Activated CD8-positive, alpha-beta memory T cell treated with anti-CD3 and anti-CD28 coated beads for 4 hours (primary cell): ENCODE data around the gene PEX26.
"Not testable (repeated sequence)": the region's sequence is repeated elsewhere in the genome, so short reads cannot be mapped to it uniquely, and the experiment has no call there.

ENCODE experiments used
- DNase-seq, 2 donors: peaks; one replicate each; pipeline ENCODE4 v3.0.0-alpha.2; 2020; ENCODE audit warnings: low read depth in 2 of 2

PEX26 gene

GRCh38 chr22:18071307-18071967 lies 6.4 kb upstream of the PEX26 start:
- DNase-seq, result not testable (repeated sequence)

GRCh38 chr22:18071968-18072310 lies 5.9 kb upstream of the PEX26 start:
- no peak for DNase-seq

GRCh38 chr22:18073467-18073866 lies 4.3 kb upstream of the PEX26 start:
- DNase-seq, result no peak

GRCh38 chr22:18073927-18074326 lies 3.9 kb upstream of the PEX26 start:
- not testable (repeated sequence) for DNase-seq

- no peak for DNase-seq
Measured at GRCh38 chr22:18075101-18075719, 2.6 kb upstream of the PEX26 start.

GRCh38 chr22:18075720-18076497 lies 1.9 kb upstream of the PEX26 start:
- DNase-seq, result no peak

GRCh38 chr22:18077087-18077638 lies 627 bp upstream of the PEX26 start:
- no peak for DNase-seq

GRCh38 chr22:18078329-18079041 lies 695 bp downstream of the PEX26 start:
- no peak for DNase-seq

GRCh38 chr22:18079706-18080233 lies 2.0 kb downstream of the PEX26 start:
- DNase-seq, result no peak

- no peak for DNase-seq
Measured at GRCh38 chr22:18081416-18081815, 3.6 kb downstream of the PEX26 start.

- no peak for DNase-seq
Measured at GRCh38 chr22:18082467-18082866, 4.7 kb downstream of the PEX26 start.

GRCh38 chr22:18083406-18083805 lies 5.6 kb downstream of the PEX26 start:
- no peak for DNase-seq

- no peak for DNase-seq
Measured at GRCh38 chr22:18085188-18085587, 7.4 kb downstream of the PEX26 start.

GRCh38 chr22:18087350-18087855 lies 9.6 kb downstream of the PEX26 start:
- no peak for DNase-seq

GRCh38 chr22:18088825-18089568 lies 11.2 kb downstream of the PEX26 start:
- no peak for DNase-seq

- DNase-seq, result no peak
Measured at GRCh38 chr22:18090286-18090685, 12.5 kb downstream of the PEX26 start.

GRCh38 chr22:18091478-18091877 lies 13.7 kb downstream of the PEX26 start:
- DNase-seq, result no peak

- no peak for DNase-seq
Measured at GRCh38 chr22:18091916-18092526, 14.2 kb downstream of the PEX26 start.

- no peak for DNase-seq
Measured at GRCh38 chr22:18093661-18094060, 15.9 kb downstream of the PEX26 start.

GRCh38 chr22:18095101-18095805 lies 17.5 kb downstream of the PEX26 start:
- DNase-seq, result no peak
